Endometrial microvascular endothelial cells (primary cell): Measurements from ENCODE around the gene LRRC10. TPM values are rescaled to one million over a fixed set of nuclear protein-coding genes. Genes with fewer than 3 reads are reported as not detected.

ENCODE experiments used
- in situ Hi-C: cut with HindIII; loops from 2 replicates; pipeline ENCODE4 v1.10.0; 2017; ENCODE audit warnings: low sequenced_read_pairs, low pct_unique_long_range_greater_than_20kb; ENCODE audit errors: inconsistent ontology term
- total RNA-seq: library from RNA; depleted of rRNA; stranded (reverse); fragments of >200 nt; gene quantifications from one replicate; pipeline ENCODE4 v1.2.3, GENCODE V29; 2015; ENCODE audit errors: inconsistent ontology term

Gene LRRC10
- total RNA-seq, 1 donor from 2014 or later, result not detected

GRCh38 chr12:69580074-69580473, 30.6 kb downstream of the LRRC10 start:
- in situ Hi-C loops, result loop anchor here (25.0 kb wide), 1 partner anchor 168 kb away; no protein-coding TSS in a partner anchor

DNA sequence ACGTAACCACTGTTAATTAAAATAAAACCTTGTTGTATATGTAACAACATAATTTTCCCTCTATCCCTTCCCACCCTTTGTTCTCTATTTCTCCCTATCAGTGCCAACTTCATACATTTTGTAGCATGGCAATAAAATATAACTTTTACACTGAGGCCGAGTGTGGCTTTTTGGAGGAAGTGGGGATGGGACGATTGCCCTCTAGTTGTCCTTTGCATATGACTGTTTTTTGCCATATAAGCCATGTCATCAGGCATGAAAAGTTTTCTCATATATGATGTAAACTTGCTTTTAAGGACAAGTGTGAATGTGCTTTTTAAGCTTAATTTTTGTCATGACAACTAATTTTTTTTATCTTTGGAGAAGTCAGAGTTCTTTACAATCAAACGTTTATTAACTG, 31.7 kb downstream of the LRRC10 start:
- in situ Hi-C loops, result loop anchor here (25.0 kb wide), 1 partner anchor 167 kb away; no protein-coding TSS in a partner anchor

DNA sequence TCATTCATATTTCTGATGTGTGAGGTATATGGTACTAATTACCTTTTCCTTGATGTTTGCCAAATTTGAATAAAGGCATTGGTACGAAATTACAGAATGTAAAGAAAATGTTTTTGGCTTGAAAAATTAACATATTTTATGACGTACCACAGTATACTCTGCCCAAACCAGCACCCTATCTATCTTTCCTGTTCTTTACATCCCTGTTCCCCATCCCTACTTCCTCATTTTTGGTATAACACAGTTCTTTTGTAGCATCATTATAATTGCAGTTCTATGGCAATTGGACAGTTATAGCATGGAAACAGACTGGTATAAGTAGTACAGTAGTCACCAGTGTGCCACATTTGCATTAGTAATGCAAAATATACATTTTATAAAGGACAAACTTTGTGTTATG, 32.4 kb downstream of the LRRC10 start:
- in situ Hi-C loops, result loop anchor here (25.0 kb wide), 1 partner anchor 166 kb away; no protein-coding TSS in a partner anchor

DNA sequence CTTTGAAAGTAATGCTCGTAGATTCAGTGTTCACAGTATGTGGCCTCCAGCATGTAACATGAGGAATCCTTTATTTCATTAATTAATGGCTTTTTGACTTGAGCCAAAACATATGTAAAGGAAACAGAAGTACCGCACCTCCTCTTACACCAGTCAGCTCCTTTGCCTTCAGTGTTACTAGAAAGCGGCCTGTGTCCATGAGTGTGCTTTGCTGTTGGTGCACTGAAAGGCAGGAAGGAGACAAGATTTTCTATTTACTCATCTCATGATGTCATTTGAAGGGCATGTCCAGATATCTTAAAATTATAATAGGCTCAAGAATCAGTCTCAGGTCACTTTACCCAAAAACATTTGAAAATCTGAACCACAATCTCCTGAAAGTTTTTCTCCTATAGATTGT, 35.4 kb downstream of the LRRC10 start:
- in situ Hi-C loops, result loop anchor here (25.0 kb wide), 1 partner anchor 163 kb away; no protein-coding TSS in a partner anchor

- in situ Hi-C loops, result no loop called here
Measured at GRCh38 chr12:69570545-69571399, 39.9 kb downstream of the LRRC10 start.

DNA sequence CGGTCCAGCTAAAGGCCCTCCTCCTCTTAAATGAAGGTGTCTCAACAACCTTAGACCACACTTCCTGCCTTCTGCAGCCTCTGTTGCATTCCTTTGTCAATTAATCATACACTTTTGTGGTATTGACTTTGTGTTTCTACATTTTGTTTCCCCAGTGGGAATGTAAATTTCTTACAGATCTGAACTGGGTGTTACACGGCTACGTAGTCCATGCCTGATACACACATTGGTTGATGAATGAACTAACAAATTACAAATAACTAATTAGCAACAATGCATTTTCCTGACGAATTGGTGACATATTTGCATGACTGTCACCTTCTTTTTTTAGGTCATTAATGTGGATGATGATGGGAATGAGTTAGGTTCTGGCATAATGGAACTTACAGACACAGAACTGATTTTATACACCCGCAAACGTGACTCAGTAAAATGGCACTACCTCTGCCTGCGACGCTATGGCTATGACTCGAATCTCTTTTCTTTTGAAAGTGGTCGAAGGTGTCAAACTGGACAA, 40.6 kb downstream of the LRRC10 start:
- in situ Hi-C loops, result no loop called here

GRCh38 chr12:69569236-69569635, 41.5 kb downstream of the LRRC10 start:
- in situ Hi-C loops, result no loop called here

DNA sequence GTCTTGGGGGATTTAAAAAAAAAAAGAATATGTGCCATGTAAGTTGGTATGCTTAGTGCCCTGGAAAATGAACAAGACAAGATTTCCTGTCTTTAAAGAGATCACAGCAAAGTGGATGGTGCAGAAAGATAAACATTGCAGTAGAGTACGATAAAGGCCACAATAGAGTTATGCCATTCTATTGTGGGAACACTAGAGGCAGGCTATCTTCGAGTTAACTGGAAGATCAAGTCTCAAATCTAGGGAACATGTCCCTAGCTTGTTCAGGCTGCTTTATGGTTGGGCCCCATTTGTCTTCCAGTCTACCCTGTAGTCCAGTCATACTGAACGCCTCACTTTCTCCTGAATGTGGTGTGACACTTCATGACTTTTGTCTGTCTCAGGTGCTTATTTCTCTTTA, 44.1 kb downstream of the LRRC10 start:
- in situ Hi-C loops, result no loop called here

DNA sequence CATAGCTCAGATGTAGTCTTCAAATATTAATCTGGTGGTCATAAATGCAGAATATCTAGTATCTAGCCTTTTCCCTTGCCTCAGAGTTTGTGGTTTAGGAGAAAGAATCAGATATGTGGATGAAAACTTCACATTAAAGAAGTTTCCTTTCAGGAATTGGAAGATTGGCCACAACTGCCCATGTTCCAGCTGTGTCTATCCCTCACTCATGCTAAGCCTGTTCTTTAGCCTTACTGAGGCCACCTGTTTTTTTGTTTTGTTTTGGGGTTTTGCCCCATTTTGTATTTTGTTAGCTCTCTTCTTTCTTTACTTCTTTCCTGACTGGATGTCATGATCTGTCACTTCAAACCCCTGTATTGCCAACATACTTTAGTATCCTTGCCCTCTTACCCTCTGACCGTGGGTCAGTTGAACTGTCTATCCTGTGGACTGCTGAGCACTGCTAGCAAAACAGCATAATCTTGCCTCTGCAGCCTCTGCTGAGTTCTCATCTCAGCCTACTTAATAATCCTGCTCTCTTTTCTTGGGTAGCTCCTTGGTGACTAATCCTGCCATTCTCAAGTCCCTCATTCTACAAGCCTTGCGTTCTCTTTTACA, 47.4 kb downstream of the LRRC10 start:
- in situ Hi-C loops, result no loop called here

Other genes with a start within 250 kb of the LRRC10 start
- gene FRS2, start 140.5 kb downstream of the LRRC10 start, total RNA-seq, result 19.1 TPM
- 324 TPM for gene CCT2, start 25.4 kb downstream of the LRRC10 start, total RNA-seq
- gene BEST3, start 88.4 kb upstream of the LRRC10 start, total RNA-seq, result not detected
- 11.2 TPM for gene RAB3IP, start 128.0 kb upstream of the LRRC10 start, total RNA-seq
- not detected for gene MYRFL, start 214.3 kb upstream of the LRRC10 start, total RNA-seq